ENCODE data around the gene KRT6B. TPM values are rescaled to one million over a fixed set of nuclear protein-coding genes. Genes with fewer than 3 reads are reported as not detected.

KRT6B gene
- total RNA-seq, 1 experiment from 2014 or later = not detected

DNA sequence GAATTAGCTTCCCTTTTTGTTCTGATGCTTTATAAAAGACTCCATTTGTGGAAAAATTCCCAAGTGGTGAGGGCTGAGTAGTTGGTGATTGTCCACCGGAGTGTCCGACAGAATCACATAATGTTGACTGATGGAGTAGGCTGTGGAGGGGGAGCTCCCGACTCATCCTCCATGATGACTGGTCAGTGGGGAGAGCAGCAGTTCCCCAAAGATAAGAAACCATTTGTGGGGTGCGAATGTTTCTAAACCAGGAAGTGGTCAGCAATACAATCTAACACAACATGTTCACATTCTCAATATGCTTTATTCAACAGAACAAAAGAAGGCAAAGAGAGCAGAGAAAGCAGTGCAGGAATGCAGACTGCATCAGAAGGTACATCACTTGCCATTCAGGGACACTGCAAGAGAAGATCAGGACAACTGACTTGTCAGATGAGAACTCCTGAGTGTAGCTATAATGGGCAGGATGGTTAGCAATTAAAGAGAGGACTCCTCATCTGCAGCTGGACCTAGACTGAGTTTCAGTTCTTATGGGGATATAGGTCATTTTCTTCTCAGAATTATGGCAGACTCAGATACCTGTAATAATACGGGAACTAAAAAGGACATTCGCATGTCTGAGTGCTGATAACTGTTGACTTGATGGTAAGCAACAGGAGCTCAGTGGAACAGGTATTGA is 5.4 kb downstream of the KRT6B start:
- ChIA-PET CTCF (interaction anchor here (1.6 kb wide), 1 partner anchor 55 kb away, joined by 3 read pairs; no protein-coding TSS in a partner anchor), POLR2A (no interaction called here)
- in situ Hi-C loops (cut with HindIII; ENCODE audit: low pct_unique_long_range_greater_than_20kb, low sequenced_read_pairs) (no loop called here), intact Hi-C loops (cut with micrococcal nuclease; ENCODE audit: unreplicated experiment) (no loop called here)
- no peak overlapping the region for H3K27ac ChIP-seq (ENCODE audit: low read length)
- peaks cover 3% of the 10 kb centered on the region; the same call in 1 of the 2 replicates for H3K27me3 ChIP-seq (ENCODE audit: control insufficient read depth, insufficient read depth, low read length)
- H3K9me3 ChIP-seq (ENCODE audit: control insufficient read depth, insufficient read depth, low read depth, low read length) = no peaks in the 10 kb centered on the region
- ATAC-seq (no peak), DNase-seq (ENCODE audit: low read depth, low spot score) (no peak)
- no peaks in the 10 kb centered on the region for H3K4me1 ChIP-seq (ENCODE audit: control insufficient read depth, insufficient read depth, low read length)
- H3K36me3 ChIP-seq (ENCODE audit: control insufficient read depth, insufficient read depth, low read length) = no peaks in the 10 kb centered on the region
- no peak overlapping the region for H3K4me3 ChIP-seq (ENCODE audit: low read depth in 2 of 2, low read length in 2 of 2)
- BruUV-seq (replicated peaks) = no TSS peak
- TF ChIP-seq SIN3A (IDR thresholded peaks at IDR 0.05; ENCODE audit: borderline replicate concordance, insufficient read depth, low read depth, low read length) = no peak
- TF ChIP-seq, protein P1, sequence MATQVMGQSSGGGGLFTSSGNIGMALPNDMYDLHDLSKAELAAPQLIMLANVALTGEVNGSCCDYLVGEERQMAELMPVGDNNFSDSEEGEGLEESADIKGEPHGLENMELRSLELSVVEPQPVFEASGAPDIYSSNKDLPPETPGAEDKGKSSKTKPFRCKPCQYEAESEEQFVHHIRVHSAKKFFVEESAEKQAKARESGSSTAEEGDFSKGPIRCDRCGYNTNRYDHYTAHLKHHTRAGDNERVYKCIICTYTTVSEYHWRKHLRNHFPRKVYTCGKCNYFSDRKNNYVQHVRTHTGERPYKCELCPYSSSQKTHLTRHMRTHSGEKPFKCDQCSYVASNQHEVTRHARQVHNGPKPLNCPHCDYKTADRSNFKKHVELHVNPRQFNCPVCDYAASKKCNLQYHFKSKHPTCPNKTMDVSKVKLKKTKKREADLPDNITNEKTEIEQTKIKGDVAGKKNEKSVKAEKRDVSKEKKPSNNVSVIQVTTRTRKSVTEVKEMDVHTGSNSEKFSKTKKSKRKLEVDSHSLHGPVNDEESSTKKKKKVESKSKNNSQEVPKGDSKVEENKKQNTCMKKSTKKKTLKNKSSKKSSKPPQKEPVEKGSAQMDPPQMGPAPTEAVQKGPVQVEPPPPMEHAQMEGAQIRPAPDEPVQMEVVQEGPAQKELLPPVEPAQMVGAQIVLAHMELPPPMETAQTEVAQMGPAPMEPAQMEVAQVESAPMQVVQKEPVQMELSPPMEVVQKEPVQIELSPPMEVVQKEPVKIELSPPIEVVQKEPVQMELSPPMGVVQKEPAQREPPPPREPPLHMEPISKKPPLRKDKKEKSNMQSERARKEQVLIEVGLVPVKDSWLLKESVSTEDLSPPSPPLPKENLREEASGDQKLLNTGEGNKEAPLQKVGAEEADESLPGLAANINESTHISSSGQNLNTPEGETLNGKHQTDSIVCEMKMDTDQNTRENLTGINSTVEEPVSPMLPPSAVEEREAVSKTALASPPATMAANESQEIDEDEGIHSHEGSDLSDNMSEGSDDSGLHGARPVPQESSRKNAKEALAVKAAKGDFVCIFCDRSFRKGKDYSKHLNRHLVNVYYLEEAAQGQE (IDR thresholded peaks at IDR 0.05; ENCODE audit: insufficient read depth in 1 of 2, low read depth in 2 of 2, low read length in 1 of 2) = no peak
- TF ChIP-seq TCF7L2 (IDR thresholded peaks at IDR 0.05; ENCODE audit: low read depth, low read length) = no peak
- TF ChIP-seq, protein P2, sequence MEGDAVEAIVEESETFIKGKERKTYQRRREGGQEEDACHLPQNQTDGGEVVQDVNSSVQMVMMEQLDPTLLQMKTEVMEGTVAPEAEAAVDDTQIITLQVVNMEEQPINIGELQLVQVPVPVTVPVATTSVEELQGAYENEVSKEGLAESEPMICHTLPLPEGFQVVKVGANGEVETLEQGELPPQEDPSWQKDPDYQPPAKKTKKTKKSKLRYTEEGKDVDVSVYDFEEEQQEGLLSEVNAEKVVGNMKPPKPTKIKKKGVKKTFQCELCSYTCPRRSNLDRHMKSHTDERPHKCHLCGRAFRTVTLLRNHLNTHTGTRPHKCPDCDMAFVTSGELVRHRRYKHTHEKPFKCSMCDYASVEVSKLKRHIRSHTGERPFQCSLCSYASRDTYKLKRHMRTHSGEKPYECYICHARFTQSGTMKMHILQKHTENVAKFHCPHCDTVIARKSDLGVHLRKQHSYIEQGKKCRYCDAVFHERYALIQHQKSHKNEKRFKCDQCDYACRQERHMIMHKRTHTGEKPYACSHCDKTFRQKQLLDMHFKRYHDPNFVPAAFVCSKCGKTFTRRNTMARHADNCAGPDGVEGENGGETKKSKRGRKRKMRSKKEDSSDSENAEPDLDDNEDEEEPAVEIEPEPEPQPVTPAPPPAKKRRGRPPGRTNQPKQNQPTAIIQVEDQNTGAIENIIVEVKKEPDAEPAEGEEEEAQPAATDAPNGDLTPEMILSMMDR (IDR thresholded peaks at IDR 0.05) = no peak
- TF ChIP-seq POLR2AphosphoS5 (IDR thresholded peaks at IDR 0.05; ENCODE audit: low read depth, low read length) = no peak

DNA sequence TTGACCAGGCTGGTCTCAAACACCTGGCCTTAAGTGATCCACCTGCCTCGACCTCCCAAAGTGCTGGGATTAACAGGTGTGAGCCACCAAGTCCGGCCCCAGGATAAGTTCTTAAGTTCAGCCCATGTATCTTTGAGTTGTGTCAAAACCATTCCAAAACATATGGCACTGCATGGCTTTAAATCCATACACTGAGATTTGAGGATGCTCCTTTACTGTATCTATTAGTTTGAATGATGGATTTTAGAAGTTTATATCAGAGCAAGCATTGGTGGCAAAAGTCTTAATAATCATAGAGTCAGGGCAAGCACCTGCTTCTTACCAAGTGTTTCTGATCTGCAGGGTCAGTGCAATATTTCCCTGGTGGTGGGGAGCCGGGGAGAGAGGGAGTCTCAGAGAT is 6.1 kb downstream of the KRT6B start:
- Histone ChIP-seq H3K27me3 (ENCODE audit: control insufficient read depth, insufficient read depth, low read length) (peaks cover 3% of the 10 kb centered on the region; the same call in 1 of the 2 replicates), H3K4me3 (ENCODE audit: low read depth in 2 of 2, low read length in 2 of 2) (no peak overlapping the region), H3K27ac (ENCODE audit: low read length) (no peak overlapping the region), H3K36me3 (ENCODE audit: control insufficient read depth, insufficient read depth, low read length) (no peaks in the 10 kb centered on the region), H3K9me3 (ENCODE audit: control insufficient read depth, insufficient read depth, low read depth, low read length) (no peaks in the 10 kb centered on the region), H3K4me1 (ENCODE audit: control insufficient read depth, insufficient read depth, low read length) (no peaks in the 10 kb centered on the region)
- DNase-seq (ENCODE audit: low read depth, low spot score) = no peak
- ChIA-PET POLR2A (no interaction called here), CTCF (no interaction called here)
- intact Hi-C loops (cut with micrococcal nuclease; ENCODE audit: unreplicated experiment) = no loop called here
- in situ Hi-C loops (cut with HindIII; ENCODE audit: low pct_unique_long_range_greater_than_20kb, low sequenced_read_pairs) = no loop called here
- ATAC-seq = no peak
- BruUV-seq (replicated peaks) = no TSS peak
- TF ChIP-seq, protein P2 (IDR thresholded peaks at IDR 0.05) = no peak
- TF ChIP-seq POLR2AphosphoS5 (IDR thresholded peaks at IDR 0.05; ENCODE audit: low read depth, low read length) (no peak), TCF7L2 (IDR thresholded peaks at IDR 0.05; ENCODE audit: low read depth, low read length) (no peak), SIN3A (IDR thresholded peaks at IDR 0.05; ENCODE audit: borderline replicate concordance, insufficient read depth, low read depth, low read length) (no peak)
- TF ChIP-seq, protein P1 (IDR thresholded peaks at IDR 0.05; ENCODE audit: insufficient read depth in 1 of 2, low read depth in 2 of 2, low read length in 1 of 2) = no peak

Measured in Panc1 (cell line).